Esophagus squamous epithelium (tissue), 5 donors: ENCODE data around the gene TCP1. TPM values are rescaled to one million over a fixed set of nuclear protein-coding genes. Genes with fewer than 3 reads are reported as not detected.

Experiments
- DNase-seq: peaks from one replicate; lab custom pipeline; 2025; lab: John Stamatoyannopoulos, UW
- H3K27ac ChIP-seq, 4 donors: fragments of 200-600 bp; sonication (generic); one replicate each; pipeline ENCODE4 v1.5.1; 2016 to 2019; ENCODE audit warnings: mild to moderate bottlenecking in 1 of 4
- H3K27me3 ChIP-seq, 4 donors: fragments of 200-600 bp; sonication (generic); 1 replicate in 3 of 4; 2 replicates in 1 of 4; pipeline versions ENCODE4 v1.5.1 to v1.6.0; 2017 to 2021; ENCODE audit warnings: antibody characterized with exemption in 1 of 4
- H3K36me3 ChIP-seq, 3 donors: fragments of 200-600 bp; sonication (generic); one replicate each; pipeline ENCODE4 v1.5.1; 2016 to 2019
- H3K4me1 ChIP-seq, 3 donors: fragments of 200-600 bp; sonication (generic); one replicate each; pipeline ENCODE4 v1.5.1; 2017 to 2019
- H3K4me3 ChIP-seq, 4 donors: fragments of 200-600 bp; sonication (generic); 1 replicate in 3 of 4; 2 replicates in 1 of 4; pipeline ENCODE4 v1.5.1; 2016 to 2019; ENCODE audit warnings: mild to moderate bottlenecking in 2 of 4, moderate library complexity in 1 of 4
- H3K9me3 ChIP-seq, 3 donors: fragments of 200-600 bp; sonication (generic); one replicate each; pipeline ENCODE4 v1.5.1; 2016 to 2019
- POLR2A ChIP-seq, 4 donors: fragments of 450-650 bp; IDR thresholded peaks; one replicate each; pipeline ENCODE4 v1.6.1; 2017; ENCODE audit warnings: antibody characterized with exemption in 4 of 4, mild to moderate bottlenecking in 4 of 4, moderate library complexity in 3 of 4
- WGBS, 2 donors: methylation state at CpG; one replicate each; pipeline ENCODE4 v1.1.5; 2018; 5-methylcytosine and 5-hydroxymethylcytosine counted together
- intact Hi-C: fragments of 100-400 bp; cut with DNase I; formaldehyde crosslinking; loops from one replicate; pipeline ENCODE4 v1.15.0; 2022
- total RNA-seq, 4 donors: library from RNA; depleted of rRNA; stranded (reverse); fragments of >200 nt; gene quantifications; one replicate each; pipeline ENCODE4 v1.1.0, GENCODE V29; 2016
- TF ChIP-seq, protein P1 (sequence below), 6 experiments: fragments of 450-650 bp in 4 of 6; fragments of 200-600 bp in 2 of 6; sonication (generic) in 2 of 6; IDR thresholded peaks; one replicate each; pipeline ENCODE4 v1.5.1; 2016 to 2019; ENCODE audit warnings: antibody characterized with exemption in 6 of 6, mild to moderate bottlenecking in 4 of 6, moderate library complexity in 4 of 6
- donor health status: DM: yes; HTN: yes; CAD: no.

The TCP1 gene
- total RNA-seq, 4 donors from 2014 or later = 75.1 to 189 (median 172) TPM

DNA sequence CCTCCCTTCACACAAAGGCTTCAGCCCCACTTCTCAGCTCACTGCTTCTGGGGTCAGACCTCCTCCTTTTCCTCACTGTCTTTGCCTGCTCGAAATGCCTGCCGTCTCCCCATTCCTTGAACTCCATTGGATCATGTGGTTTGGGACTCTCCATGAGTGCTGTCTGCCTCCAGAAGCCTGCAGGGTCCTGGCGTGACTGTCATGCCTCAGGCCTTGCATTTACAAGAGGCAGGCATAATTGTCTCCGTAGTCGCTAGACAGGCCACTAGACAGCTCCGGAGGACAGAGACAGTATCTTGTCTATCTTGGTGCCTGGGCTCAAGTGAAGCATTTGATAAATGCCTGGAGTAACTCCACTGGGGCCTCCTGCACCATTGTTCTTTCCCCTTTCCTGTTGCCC is 26.0 kb upstream of the TCP1 start:
- intact Hi-C loops = no loop called here
- no peaks in the 10 kb centered on the region for H3K9me3 ChIP-seq
- H3K4me3 ChIP-seq = no peak overlapping the region
- no peak for TF ChIP-seq POLR2A (IDR thresholded peaks at IDR 0.05)
- TF ChIP-seq, protein P1, sequence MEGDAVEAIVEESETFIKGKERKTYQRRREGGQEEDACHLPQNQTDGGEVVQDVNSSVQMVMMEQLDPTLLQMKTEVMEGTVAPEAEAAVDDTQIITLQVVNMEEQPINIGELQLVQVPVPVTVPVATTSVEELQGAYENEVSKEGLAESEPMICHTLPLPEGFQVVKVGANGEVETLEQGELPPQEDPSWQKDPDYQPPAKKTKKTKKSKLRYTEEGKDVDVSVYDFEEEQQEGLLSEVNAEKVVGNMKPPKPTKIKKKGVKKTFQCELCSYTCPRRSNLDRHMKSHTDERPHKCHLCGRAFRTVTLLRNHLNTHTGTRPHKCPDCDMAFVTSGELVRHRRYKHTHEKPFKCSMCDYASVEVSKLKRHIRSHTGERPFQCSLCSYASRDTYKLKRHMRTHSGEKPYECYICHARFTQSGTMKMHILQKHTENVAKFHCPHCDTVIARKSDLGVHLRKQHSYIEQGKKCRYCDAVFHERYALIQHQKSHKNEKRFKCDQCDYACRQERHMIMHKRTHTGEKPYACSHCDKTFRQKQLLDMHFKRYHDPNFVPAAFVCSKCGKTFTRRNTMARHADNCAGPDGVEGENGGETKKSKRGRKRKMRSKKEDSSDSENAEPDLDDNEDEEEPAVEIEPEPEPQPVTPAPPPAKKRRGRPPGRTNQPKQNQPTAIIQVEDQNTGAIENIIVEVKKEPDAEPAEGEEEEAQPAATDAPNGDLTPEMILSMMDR (IDR thresholded peaks at IDR 0.05) = no peak
- no peaks in the 10 kb centered on the region for H3K36me3 ChIP-seq
- H3K4me1 ChIP-seq = no peaks in the 10 kb centered on the region
- H3K27ac ChIP-seq = no peak overlapping the region
- DNase-seq = no peak
- WGBS, 2 donors = 80 to 88% methylated on average over 5 to 6 of the region's 6 CpGs
- H3K27me3 ChIP-seq = peaks cover 0 to 9% (median 0%) of the 10 kb centered on the region in 4 donors

DNA sequence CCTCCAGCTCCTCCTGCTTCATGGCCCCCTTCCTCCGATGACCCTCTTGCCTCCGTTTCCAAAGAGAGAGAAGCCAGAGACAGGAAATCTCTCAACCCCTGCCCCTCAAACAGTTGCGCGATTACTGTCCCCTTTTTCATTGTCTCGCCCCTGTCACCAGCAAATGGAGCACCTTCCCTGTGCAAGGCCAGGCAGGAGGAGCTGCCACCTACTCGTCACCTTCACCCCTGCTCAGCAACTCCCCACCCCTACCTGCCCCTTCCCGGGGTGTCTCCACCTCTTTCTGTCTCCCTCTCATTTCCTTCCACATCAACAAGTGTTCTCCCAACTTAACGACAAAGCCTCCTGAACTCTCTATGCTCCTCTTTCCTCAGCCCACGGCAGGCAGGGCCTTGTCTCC is 24.4 kb upstream of the TCP1 start:
- no peak for DNase-seq
- no peak overlapping the region for H3K27ac ChIP-seq
- intact Hi-C loops = no loop called here
- no peaks in the 10 kb centered on the region for H3K4me1 ChIP-seq
- TF ChIP-seq, protein P1 (IDR thresholded peaks at IDR 0.05) = no peak
- TF ChIP-seq POLR2A (IDR thresholded peaks at IDR 0.05) = no peak
- H3K27me3 ChIP-seq = no peaks in the 10 kb centered on the region
- H3K4me3 ChIP-seq = no peak overlapping the region
- WGBS, 2 donors = 79 to 87% methylated on average over 9 of the region's 9 CpGs
- no peaks in the 10 kb centered on the region for H3K9me3 ChIP-seq
- H3K36me3 ChIP-seq = no peaks in the 10 kb centered on the region

DNA sequence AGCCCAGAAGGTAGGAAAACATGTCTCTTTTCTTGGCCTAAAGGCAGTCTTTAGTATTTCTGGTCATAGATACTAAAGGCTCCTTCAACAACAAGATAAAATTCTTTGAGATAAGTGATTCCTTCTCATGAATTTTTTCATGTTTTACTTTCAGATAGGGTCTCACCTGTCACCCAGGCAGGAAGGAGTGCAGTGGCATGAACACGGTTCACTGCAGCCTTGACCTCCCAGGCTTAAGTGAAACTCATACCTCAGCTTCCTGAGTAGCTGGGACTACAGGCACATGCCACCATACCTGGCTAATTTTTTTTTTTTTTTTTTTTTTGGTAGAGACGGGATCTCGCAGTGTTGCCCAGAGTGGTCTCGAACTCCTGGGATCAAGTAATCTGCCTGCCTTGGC is 19.7 kb upstream of the TCP1 start:
- WGBS, 2 donors = 92 to 95% methylated on average over 4 of the region's 4 CpGs
- no peaks in the 10 kb centered on the region for H3K9me3 ChIP-seq
- no peaks in the 10 kb centered on the region for H3K36me3 ChIP-seq
- no peak overlapping the region for H3K4me3 ChIP-seq
- H3K27me3 ChIP-seq = no peaks in the 10 kb centered on the region
- no peak overlapping the region for H3K27ac ChIP-seq
- H3K4me1 ChIP-seq = peaks cover 0 to 4% (median 0%) of the 10 kb centered on the region in 3 donors
- TF ChIP-seq, protein P1 (IDR thresholded peaks at IDR 0.05) = no peak
- TF ChIP-seq POLR2A (IDR thresholded peaks at IDR 0.05) = no peak
- DNase-seq = no peak
- intact Hi-C loops = no loop called here

DNA sequence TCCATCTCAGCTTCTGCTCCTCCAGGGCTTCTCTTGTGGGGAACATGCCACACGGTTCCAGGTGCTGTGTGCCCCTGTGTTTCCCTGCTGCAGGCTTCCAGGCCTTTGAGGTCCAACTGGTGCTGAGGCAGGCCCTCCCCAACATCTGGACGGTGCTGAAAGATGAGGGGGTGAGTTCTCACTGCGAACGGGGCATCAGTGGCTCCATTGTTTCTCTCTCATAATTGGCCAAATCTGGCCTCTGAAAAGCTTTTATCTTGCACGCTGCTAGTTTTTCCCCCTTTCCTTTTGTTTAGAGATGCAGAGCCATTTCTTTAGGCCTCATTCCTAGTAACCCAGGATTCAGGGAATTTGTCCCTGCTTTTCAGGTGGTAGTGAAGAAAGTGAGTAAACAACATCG is 19.2 kb upstream of the TCP1 start:
- WGBS, 2 donors = 78 to 81% methylated on average over 4 to 5 of the region's 6 CpGs
- TF ChIP-seq, protein P1 (IDR thresholded peaks at IDR 0.05) = no peak
- no peak for TF ChIP-seq POLR2A (IDR thresholded peaks at IDR 0.05)
- DNase-seq = no peak

DNA sequence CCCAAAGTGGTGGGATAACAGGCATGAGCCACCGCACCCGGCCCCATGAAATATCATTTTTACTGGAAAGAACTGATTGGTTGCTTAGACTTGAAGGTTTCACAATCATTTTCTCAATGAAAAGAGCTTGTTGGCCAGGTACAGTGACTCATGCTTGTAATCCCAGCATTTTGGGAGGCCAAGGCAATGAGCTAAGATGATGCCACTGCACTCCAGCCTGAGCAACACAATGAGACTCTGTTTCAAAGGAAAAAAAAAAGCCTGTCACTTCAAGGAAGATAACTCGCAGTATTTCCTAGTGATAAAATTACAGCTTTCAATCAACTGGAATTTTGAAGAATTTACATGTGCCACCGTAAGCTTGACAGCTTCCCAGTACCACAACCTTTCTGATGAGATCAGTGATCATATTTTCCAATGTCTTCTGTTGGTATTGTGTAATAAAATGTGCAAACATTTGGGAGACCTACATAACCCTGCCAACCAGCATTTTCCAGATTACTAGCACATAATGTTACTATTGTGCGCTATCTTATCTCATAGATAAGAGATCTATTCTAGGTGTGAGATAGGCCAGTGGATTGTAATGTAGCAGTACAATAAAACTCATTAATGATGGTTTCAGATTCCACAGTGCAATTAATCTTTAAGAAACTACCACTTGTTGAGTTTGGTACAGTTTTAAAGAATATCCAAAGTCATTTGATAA is 17.9 kb upstream of the TCP1 start:
- no peak for TF ChIP-seq POLR2A (IDR thresholded peaks at IDR 0.05)
- TF ChIP-seq, protein P1 (IDR thresholded peaks at IDR 0.05) = no peak
- no peak for DNase-seq
- Histone ChIP-seq H3K4me3 (no peak overlapping the region), H3K9me3 (no peaks in the 10 kb centered on the region), H3K36me3 (no peaks in the 10 kb centered on the region), H3K4me1 (peaks cover 0 to 4% (median 0%) of the 10 kb centered on the region in 3 donors), H3K27me3 (no peaks in the 10 kb centered on the region), H3K27ac (no peak overlapping the region)
- 59 to 75% methylated on average over 3 to 5 of the region's 5 CpGs for WGBS, 2 donors
- intact Hi-C loops = no loop called here

More for the DNA sequence above, 19.2 kb upstream of the TCP1 start:
- Histone ChIP-seq H3K27ac (no peak overlapping the region), H3K4me3 (no peak overlapping the region), H3K4me1 (peaks cover 0 to 4% (median 0%) of the 10 kb centered on the region in 3 donors), H3K27me3 (no peaks in the 10 kb centered on the region), H3K36me3 (no peaks in the 10 kb centered on the region), H3K9me3 (no peaks in the 10 kb centered on the region)
- intact Hi-C loops = no loop called here
